HG03066 (cell line): ENCODE measurements around the gene METTL22.
A peak's percentile ranks its signal among the peaks of the same experiment; 100 is the strongest.

Experiments
- ATAC-seq: cut with Tn5 transposase; IDR thresholded peaks from one replicate; pipeline ENCODE4 v1.9.1; 2021; ENCODE audit warnings: low read depth; ENCODE audit not compliant: unreplicated experiment

METTL22 gene

GRCh38 chr16:8663192-8664089 is 41.9 kb downstream of the METTL22 start:
- no peak for ATAC-seq

- no peak for ATAC-seq
Measured at GRCh38 chr16:8665529-8665928, 44.0 kb downstream of the METTL22 start.

- ATAC-seq = no peak
Measured at GRCh38 chr16:8667492-8667891, 46.0 kb downstream of the METTL22 start.

GRCh38 chr16:8668113-8668512 is 46.6 kb downstream of the METTL22 start:
- no peak for ATAC-seq

GRCh38 chr16:8669481-8669880 is 48.0 kb downstream of the METTL22 start:
- ATAC-seq = no peak

- no peak for ATAC-seq
Measured at GRCh38 chr16:8670014-8670560, 48.6 kb downstream of the METTL22 start.

- peak; percentile 47 for ATAC-seq
Measured at GRCh38 chr16:8673611-8674412, 52.3 kb downstream of the METTL22 start.

GRCh38 chr16:8674413-8675022 is 53.0 kb downstream of the METTL22 start, which contains the start of gene ABAT:
ABAT (plus strand) TSS chr16:8674617; CDS start chr16:8735740, 61,123 bp downstream.
- peak; percentile 100 for ATAC-seq

- ATAC-seq = no peak
Measured at GRCh38 chr16:8675183-8676159, 54.0 kb downstream of the METTL22 start.

GRCh38 chr16:8676160-8676547 is 54.7 kb downstream of the METTL22 start:
- ATAC-seq = no peak

- no peak for ATAC-seq
Measured at GRCh38 chr16:8676737-8677375, 55.4 kb downstream of the METTL22 start.

GRCh38 chr16:8677481-8677880 is 56.0 kb downstream of the METTL22 start:
- no peak for ATAC-seq

GRCh38 chr16:8678068-8678927 is 56.8 kb downstream of the METTL22 start:
- no peak for ATAC-seq

- no peak for ATAC-seq
Measured at GRCh38 chr16:8679151-8679550, 57.7 kb downstream of the METTL22 start.

- ATAC-seq = no peak
Measured at GRCh38 chr16:8682551-8683259, 61.2 kb downstream of the METTL22 start.

- ATAC-seq = no peak
Measured at GRCh38 chr16:8683640-8684039, 62.1 kb downstream of the METTL22 start.

- ATAC-seq = no peak
Measured at GRCh38 chr16:8685617-8686016, 64.1 kb downstream of the METTL22 start.
